ENCODE results near the gene OR6B3.
"Not testable (repeated sequence)": the region's sequence is repeated elsewhere in the genome, so short reads cannot be mapped to it uniquely, and the experiment has no call there.

OR6B3 gene

DNA sequence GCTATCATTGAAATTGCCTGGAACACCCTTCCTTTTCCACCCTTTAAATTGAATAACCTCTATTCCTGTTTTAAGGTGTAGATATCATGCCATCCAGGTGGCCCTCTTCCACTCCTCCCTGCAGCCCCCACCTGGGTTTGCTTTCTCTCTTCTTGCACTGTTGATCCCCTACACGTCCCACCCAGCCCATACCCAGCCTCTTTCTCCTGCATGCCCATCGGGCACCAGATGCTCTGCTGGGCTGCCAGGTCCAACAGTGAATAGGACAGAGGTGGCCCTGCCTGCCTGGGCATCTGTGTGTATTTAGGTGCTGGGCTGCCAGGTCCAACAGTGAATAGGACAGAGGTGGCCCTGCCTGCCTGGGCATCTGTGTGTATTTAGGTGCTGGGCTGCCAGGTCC is 9.2 kb downstream of the OR6B3 start:
- not testable (repeated sequence) for DNase-seq (ENCODE audit: low read depth, low spot score)

DNA sequence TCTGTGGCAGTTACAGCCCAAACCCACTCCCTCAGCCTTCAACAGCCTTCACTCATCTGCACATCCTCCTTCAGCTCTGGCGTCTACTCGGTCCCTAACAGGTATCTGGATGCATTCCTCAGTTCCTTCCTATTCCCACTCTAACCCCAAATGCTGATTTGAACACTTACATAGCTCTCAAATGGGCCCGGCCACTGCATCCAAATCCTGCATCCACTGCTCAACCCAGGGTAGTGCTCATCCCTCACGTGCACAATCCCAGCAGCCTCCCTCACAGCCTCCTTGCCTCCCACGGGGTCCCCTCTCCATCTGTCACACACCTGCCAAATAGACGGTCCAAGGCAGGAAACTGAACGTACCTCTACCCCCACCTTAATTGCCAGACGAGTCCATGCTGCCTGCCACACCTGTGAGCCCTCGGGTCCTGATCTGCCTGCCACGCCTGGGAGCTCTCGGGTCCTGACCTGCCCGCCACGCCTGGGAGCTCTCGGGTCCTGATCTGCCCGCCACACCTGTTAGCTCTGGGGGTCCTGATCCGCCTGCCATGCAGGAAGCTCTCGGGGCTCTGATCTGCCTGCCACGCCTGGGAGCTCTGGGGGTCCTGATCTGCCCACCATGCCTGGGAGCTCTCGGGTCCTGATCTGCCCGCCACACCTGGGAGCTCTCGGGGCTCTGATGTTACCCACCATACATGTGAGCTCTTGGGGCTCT is 9.9 kb downstream of the OR6B3 start:
- no peak for DNase-seq (ENCODE audit: low read depth, low spot score)

DNA sequence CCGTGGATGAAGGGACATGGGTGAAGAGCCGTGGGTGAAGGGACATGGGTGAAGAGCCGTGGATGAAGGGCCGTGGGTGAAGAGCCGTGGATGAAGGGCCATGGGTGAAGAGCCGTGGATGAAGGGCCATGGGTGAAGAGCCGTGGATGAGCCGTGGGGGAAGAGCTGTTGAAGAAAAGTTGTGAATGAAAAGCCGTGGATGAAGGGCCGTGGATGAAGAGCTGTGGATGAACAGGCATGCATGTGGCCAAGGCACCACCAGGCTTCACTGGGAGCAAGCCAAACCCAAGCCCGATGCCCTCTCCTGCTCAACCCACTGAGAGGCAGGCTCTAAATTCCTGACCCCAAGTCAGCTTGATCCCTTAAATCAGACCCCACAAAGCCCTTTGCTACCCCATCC is 10.6 kb downstream of the OR6B3 start:
- DNase-seq (ENCODE audit: low read depth, low spot score), result no peak

DNA sequence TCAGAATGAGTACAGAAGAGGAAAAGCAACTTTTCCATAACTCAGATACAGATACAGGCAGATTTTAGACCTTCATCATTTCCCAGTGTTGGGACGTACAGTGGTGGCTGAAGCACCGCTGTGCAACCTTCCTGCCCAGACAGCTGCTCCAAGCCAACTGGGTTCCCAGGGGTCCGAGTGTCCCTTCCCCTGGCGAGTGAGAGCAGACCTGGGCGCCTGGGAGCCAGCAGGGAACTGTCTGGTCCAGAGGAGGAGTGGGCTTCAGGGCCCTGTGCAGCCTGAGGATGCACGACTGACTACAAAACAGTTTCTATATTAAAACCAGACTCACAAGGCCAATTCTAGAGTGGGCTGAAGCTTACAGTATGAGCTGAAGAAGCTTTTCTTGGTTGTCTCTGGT is 12.0 kb downstream of the OR6B3 start:
- DNase-seq (ENCODE audit: low read depth, low spot score), result no peak

DNA sequence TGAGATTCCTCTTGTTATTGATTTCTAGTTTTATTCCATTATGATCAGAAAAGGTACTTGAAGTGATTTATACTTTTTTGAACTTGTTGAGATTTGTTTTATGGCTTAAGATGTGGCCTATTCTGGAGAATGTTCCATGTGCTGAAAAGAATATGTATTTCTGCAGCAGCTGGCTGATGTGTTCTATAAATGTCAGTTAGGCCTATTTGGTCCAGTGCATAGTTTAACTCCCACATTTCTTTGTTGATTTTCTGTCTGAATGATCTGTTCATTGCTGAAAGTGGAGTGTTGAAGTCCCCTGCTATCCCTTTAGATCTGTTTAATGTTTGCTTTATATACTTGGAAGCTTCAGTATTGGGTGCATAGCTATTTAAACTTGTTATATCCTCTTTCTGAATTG is 16.0 kb downstream of the OR6B3 start:
- DNase-seq (ENCODE audit: low read depth, low spot score), result no peak

DNA sequence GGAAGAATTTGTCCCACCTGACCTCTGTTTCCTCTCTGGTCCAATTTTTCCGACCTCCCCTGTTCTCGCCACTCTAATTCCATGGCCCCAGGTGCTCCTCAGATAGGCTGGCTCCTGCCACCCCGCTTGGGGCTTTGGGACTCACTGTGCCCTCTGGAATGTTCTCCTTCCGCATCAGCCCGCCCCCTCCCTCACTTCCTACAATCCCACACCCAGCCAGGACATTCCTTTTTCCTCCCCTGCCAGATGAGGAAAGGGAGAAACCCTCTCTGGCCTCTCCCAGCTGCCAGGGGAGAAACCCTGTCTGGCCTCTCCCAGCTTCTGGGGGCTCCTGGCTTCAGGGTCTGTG is 20.0 kb downstream of the OR6B3 start:
- no peak for DNase-seq (ENCODE audit: low read depth, low spot score)

DNA sequence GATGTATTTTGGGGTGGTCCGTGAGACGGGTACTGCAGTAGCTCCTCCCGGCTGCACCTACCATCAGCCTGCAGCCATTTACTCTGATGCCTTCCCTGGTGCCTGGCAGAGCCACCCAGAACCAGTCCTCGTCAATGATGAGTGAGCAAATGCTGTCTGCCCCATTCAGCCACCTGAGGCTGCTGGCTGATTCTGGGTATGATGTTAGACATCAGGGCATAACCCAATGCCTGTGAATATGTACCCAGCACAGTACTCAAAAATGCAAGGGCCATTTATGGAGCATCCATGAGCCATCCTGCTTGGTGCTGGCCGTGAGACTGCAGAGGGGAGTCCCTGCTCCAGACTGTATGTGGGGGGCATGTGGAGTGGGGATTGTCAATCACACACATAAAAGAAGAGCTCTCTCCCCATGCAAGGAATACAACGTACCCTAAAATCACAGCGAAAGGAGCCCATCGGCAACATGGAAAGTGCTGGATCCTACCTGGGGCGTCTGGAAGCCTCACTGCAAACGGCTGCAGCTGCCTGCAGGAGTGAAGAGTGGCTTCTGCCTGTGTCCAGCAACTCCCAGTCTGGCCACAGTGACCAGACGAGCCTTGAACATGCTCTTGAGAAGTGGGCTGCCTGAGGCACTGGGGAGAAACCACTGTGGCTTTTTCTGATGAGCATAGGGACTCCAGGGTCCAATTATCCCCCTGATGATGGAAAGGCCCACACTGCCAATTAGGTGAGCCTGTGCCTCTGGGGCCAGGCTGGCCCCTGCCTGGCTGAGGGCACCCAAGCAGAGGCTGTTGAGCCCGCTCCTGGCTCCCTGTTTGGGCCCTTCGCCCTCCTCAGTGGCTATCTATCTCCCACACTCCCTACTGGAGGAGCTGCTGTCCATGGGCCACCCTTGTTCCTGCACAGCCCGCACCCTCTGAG is 20.7 kb downstream of the OR6B3 start:
- no peak for DNase-seq (ENCODE audit: low read depth, low spot score)

DNA sequence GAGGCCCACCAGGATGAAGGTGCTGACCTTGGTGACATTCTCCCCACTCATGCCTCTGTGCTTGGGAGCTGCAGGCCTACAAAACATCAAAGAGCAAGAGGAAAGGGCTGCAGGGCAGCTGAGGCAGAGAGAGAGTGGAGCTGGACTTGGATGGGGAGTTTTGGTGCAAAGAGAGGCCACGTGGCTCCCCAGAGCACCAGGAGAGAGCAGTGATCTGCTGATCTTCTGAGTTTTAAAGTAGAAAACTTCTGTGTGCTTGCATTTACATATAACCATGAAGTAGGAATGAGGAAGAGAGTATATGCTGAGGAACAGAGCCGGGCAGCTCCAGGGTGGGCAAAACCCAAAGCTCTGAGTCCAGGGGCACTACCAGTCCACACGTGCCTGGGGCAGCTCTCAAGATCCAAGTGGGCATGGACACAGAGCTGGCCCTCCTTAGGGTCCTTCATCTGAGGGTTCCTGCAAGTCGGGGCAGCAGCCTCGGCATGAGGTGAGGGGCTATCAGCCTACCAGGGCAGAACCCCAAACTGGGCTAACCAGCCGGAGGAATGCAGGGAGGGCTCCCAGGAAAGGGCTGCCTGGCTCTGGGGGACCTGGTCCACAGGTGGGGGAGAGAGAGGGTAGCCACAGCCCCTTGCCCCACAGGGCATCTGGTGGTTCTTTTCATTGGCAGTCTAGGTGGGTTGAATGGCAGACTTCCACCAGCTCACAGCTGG is 22.8 kb downstream of the OR6B3 start, which contains the start of gene OR6B2:
TSS of gene OR6B2 (minus strand) at position 51 of the 716 bp plus-strand sequence. CDS start at position 51, 0 bp downstream.
- DNase-seq (ENCODE audit: low read depth, low spot score), result no peak

DNA sequence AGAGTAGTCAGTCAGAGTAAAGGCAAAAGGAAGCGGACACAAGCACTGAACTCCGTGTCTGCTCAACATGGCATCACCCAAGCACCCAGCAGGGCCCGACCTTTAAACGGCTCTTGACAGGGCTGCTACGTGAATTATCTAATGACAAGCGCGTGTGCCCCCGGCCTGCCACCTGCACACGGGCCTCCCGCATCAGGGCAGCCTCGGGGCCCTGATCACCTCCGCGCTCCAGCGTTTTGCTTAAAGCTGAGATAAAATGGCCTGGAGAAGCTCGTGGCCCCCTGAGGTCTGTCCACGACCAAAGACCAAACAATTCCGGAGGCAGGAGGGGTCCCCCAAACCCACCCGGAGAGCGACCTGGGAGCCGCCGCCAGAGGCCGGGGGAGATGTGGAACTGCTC is 28.6 kb downstream of the OR6B3 start:
- no peak for DNase-seq (ENCODE audit: low read depth, low spot score)

DNA sequence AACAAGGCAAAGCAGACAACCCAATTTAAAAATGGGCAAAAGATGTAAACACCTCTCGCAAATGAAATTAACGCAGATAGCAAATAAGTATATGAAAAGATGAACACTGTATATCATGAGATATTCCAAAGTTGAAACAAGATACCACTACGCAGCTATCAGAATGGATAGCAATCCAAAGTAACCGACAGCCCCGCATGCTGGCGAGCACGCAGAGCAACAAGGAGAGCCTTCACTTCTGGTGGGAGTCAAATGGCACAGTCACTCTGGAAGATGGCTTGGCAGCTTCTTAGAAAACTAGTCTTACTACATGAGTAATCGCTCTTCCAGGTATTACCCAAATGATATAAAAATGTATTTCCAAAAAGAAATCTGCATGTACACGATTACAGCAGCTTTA is 29.5 kb downstream of the OR6B3 start:
- no peak for DNase-seq (ENCODE audit: low read depth, low spot score)

DNA sequence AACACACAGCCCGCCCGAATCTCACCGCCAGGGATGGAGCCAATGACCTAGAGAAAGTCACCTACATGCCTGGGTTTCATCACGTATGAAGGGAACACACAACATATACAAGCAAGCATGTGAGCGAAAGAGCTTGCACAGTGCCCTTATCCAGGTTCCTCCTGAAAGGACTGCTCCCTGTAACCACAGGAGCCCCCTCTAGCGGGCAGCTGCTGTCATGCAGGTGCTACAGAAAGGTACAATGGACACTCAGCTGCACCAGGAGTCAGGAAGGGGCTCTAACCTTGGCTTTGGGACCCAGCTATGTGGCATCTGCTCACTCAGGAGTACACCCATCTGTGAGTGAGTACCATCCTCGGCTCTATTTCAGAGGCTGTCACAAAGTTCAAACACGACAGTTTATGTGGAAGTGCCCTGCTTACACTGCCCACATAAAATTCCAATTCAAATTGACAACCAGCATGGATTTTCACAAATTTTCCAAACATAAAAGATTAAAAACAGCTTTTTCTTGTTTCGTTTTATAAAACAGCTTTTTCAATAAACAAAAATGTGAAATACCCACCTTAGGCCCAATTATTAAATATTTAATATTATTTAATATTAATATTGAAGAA is 31.7 kb downstream of the OR6B3 start:
- no peak for DNase-seq (ENCODE audit: low read depth, low spot score)

DNA sequence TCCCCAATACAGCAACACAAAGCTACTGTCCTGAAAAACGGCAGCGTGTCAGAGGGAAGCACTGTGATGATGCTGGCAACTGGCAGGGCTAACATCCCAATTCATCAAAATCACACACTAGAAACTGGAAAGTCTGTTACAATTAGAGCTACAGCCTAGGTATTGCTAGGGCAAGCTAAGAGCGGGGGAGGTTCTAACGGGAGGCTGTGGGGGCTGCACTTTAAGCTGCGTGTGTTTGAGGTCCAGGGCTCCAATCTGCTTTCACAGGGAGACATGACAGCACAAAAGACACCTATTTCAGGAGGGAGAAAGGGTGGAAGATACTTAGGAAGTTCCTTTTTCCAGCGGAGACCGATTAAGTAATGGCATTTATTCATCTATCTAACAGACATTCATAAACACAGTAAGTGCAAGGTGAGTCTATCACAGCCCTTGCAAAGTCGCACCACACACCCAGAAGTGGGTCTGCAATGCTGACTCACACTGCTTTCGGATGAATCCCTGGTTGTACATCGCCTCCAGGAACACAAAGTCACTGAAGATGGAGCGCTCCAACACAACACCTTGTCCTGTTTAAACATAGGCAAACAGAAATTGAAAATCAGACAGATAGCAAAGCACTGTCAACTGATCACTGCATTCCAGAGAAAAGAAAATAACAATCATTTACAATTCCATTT is 35.1 kb downstream of the OR6B3 start:
- DNase-seq (ENCODE audit: low read depth, low spot score), result no peak

DNA sequence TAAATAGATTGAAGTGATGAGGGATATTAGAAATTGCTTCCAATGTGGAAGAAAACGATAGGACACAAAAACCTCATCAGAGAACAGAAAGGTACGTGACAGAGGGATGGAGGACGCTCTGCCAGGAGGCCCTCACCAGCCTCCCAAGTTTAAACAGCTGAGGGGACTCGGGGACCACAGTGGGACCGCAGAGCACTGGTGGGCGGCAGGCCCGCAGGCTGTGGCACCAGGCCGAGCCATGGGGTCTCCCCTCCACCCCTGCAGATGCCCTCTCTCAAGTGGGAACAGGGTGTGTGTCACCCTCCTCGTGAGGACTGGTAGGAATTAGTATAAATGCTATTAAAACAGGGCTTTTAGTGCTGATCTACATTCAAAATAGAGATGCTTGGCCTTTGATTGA is 39.0 kb downstream of the OR6B3 start:
- no peak for DNase-seq (ENCODE audit: low read depth, low spot score)

DNA sequence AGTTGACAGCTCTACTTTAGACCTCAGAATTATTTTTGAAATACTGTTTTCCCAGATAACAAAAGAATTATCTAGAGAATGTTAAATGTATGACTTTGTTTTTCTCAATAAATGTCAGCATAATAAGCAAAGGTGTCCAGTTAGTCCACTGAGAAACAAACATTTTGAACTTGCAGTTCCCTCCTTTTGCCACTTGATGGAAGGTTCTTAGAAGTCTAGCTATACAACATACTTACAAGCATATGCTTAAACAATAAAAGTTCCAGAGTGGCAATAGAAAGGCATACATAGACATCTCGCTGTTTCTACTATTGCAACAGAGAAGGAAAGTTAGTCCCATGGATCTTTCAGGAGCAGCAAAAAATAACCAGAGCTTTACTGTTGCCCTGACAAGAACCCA is 40.0 kb downstream of the OR6B3 start:
- DNase-seq (ENCODE audit: low read depth, low spot score), result no peak

DNA sequence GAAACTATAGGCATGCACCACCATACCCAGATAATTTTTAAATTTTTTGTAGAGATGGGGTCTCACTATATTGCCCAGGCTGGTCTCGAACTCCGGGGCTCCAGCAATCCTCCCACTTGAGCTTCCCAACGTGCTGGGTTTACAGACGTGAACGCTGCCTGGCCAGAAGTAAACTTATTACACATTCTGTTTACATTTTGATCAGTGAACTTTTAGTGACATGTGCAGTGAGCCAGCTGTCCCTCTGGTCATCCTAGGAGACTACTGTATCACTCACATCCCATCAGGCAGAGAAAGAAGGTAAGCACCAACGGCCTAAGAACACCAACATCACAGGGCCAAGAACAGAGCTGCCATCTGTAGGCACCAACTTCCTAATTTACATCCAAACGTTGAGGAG is 50.3 kb downstream of the OR6B3 start:
- no peak for DNase-seq (ENCODE audit: low read depth, low spot score)

DNA sequence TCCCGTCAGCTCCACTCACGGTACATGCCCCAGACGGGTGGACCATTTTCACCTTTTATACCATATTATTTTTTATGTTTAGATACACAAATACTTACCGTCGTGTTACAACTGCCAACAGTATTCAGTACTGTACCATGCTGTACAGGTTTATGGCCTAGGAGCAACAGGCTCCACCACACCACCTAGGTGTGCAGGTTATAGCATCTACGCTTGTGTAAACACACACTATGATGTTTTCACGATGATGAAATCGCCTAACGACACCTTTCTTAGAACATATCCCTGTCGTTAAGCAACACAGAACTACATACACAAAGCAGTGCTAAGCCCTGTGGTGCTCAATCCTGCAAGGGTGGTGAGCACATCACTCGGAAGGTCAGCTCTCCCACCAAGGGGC is 52.6 kb downstream of the OR6B3 start:
- DNase-seq (ENCODE audit: low read depth, low spot score), result no peak

DNA sequence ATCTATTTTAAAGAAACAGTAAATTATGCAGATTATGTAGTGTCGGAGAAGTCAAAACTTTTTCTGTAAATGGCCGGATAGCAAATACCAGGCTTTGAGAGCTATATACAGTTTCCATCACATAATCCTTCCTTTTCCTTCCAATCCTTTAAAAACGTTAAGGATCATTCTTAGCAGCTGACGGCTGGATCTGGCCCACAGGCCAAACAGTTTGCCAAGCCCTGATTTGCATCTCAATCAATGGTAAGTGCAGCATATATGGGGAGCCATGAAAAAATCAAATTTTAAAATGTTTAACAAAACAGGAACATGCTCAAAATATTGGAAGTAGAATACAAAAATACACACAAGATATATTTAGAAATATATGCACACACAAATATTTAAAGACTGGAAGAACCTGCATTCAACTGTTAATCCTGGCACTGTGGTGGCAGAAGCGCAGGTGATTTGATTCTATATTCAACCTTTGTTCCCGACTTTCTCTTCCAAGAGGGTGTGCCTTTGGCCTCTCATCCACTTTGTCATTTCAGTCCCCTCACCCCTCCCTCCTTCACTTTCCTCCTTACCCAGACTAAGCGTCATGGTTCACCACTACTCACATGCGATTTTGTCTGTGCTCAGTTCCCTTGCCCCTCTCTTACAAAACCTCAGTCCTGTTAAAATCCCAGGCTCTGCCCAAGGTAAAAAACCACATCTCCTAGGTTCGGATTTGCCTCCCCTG is 55.5 kb downstream of the OR6B3 start:
- no peak for DNase-seq (ENCODE audit: low read depth, low spot score)

Measured in iPS DF 19.7 (cell line).